ENCODE data around the gene TXNL4B.

Gene TXNL4B

DNA sequence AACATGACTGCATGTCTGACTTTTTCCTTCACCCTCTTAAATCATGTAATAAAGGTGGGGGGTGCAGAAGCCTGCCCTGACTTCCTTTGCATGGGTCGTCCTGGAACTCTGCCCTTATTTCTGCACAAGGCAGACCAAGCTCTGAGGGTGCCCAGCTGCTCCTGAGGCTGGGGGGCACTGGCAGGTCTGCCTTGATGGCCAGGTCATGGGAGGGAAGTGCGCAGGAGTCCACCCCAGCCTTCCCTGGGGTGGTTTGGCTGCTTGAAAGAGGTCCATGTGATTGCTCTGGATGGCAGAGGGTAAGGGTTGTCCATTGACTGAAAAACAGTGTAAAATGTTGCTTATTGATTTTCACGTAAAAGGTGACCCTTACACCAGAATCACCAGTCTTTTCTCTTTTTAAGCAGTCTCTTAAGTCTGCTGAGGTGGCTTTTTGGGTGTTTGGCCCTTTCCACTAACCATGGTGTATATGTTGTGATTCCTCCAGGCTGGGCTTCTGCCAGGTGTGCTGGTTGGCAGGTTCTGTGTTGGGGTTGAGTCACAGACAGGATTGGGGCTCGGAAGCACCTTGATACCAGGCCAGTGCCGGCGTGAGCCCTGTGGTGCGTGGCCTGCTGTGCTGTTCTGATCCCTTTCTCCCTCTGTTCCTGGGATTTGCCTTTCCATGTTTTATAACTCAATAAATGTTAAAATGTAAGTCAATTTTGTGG lies 19.6 kb upstream of the TXNL4B start:
- Histone ChIP-seq H3K27ac (ENCODE audit: low read depth, low read length) (no peak overlapping the region), H3K4me1 (ENCODE audit: control insufficient read depth in 1 of 2, insufficient read depth in 2 of 2, low read length in 2 of 2) (no peaks in the 10 kb centered on the region), H3K4me3 (ENCODE audit: low read depth in 1 of 2, low read length in 2 of 2) (no peak overlapping the region), H3K36me3 (ENCODE audit: control insufficient read depth in 1 of 2, insufficient read depth in 2 of 2, low read length in 2 of 2) (peaks cover 43 to 53% of the 10 kb centered on the region in 2 donors), H3K9ac (ENCODE audit: low read depth in 1 of 2, low read length in 2 of 2) (no peak overlapping the region), H3K9me3 (ENCODE audit: control insufficient read depth in 1 of 2, low read length in 2 of 2) (no peaks in the 10 kb centered on the region), H3K27me3 (ENCODE audit: control insufficient read depth in 1 of 2, insufficient read depth in 2 of 2, low read length in 2 of 2) (no peaks in the 10 kb centered on the region)

DNA sequence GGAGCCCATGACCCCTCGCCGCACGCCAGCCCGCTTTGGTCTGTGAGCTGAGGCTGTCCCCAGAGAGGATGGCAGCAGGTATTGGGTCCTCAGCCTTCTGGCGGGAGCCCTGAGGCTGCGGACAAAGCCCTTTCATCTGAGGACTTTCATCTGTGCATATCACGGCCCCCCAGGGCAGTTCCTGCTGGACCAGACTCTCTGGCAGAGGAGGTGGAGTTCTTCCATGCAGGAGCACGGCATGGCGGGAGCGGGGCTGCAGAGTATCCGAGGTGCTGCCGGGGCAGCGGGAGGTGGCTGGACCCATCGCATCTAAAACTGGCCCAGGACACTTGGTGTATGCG lies 19.0 kb upstream of the TXNL4B start:
- Histone ChIP-seq H3K36me3 (ENCODE audit: control insufficient read depth in 1 of 2, insufficient read depth in 2 of 2, low read length in 2 of 2) (peaks cover 49 to 60% of the 10 kb centered on the region in 2 donors), H3K9me3 (ENCODE audit: control insufficient read depth in 1 of 2, low read length in 2 of 2) (no peaks in the 10 kb centered on the region), H3K27me3 (ENCODE audit: control insufficient read depth in 1 of 2, insufficient read depth in 2 of 2, low read length in 2 of 2) (no peaks in the 10 kb centered on the region), H3K9ac (ENCODE audit: low read depth in 1 of 2, low read length in 2 of 2) (no peak overlapping the region), H3K27ac (ENCODE audit: low read depth, low read length) (no peak overlapping the region), H3K4me1 (ENCODE audit: control insufficient read depth in 1 of 2, insufficient read depth in 2 of 2, low read length in 2 of 2) (no peaks in the 10 kb centered on the region), H3K4me3 (ENCODE audit: low read depth in 1 of 2, low read length in 2 of 2) (no peak overlapping the region)

DNA sequence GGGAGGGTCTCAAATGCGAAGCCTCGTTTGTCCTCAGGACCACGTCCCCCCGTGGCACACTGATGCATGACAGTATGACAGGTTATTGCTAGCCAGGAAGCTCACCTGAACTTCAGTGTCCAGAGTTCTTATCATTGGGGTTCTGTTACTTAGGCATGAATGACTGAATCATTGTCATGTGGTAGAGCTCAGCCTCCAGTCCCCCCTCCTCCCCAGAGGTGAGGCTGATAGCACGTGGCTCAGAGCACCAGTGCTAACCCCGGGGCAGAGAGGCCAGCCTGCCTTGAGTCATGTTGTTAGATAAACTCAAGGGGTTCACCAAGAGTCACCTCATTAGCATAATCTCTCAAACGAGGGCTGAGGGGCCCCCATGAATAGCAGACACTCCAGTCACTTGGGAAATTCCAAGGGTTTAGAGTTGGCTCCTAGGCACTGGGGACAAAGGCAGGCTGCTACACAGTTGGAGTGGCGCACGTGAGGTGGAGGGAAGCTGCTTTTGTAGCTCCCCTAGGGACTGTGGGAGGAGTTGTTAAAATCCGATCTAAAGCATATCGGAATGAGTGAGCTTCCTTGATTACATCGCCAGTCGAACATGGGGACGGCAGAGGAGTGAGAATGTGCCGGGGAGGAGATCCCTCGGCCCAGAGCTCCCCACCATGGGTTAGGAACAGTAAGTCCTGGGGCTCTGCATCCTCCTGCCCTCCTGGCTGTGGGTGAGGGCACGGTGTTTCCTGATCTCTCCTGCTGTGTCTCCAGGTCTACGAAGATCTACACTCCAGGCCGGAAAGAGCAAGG lies 18.4 kb upstream of the TXNL4B start:
- Histone ChIP-seq H3K9me3 (ENCODE audit: control insufficient read depth in 1 of 2, low read length in 2 of 2) (no peaks in the 10 kb centered on the region), H3K36me3 (ENCODE audit: control insufficient read depth in 1 of 2, insufficient read depth in 2 of 2, low read length in 2 of 2) (peaks cover 49 to 65% of the 10 kb centered on the region in 2 donors), H3K4me1 (ENCODE audit: control insufficient read depth in 1 of 2, insufficient read depth in 2 of 2, low read length in 2 of 2) (no peaks in the 10 kb centered on the region), H3K4me3 (ENCODE audit: low read depth in 1 of 2, low read length in 2 of 2) (no peak overlapping the region), H3K9ac (ENCODE audit: low read depth in 1 of 2, low read length in 2 of 2) (no peak overlapping the region), H3K27me3 (ENCODE audit: control insufficient read depth in 1 of 2, insufficient read depth in 2 of 2, low read length in 2 of 2) (no peaks in the 10 kb centered on the region), H3K27ac (ENCODE audit: low read depth, low read length) (no peak overlapping the region)

DNA sequence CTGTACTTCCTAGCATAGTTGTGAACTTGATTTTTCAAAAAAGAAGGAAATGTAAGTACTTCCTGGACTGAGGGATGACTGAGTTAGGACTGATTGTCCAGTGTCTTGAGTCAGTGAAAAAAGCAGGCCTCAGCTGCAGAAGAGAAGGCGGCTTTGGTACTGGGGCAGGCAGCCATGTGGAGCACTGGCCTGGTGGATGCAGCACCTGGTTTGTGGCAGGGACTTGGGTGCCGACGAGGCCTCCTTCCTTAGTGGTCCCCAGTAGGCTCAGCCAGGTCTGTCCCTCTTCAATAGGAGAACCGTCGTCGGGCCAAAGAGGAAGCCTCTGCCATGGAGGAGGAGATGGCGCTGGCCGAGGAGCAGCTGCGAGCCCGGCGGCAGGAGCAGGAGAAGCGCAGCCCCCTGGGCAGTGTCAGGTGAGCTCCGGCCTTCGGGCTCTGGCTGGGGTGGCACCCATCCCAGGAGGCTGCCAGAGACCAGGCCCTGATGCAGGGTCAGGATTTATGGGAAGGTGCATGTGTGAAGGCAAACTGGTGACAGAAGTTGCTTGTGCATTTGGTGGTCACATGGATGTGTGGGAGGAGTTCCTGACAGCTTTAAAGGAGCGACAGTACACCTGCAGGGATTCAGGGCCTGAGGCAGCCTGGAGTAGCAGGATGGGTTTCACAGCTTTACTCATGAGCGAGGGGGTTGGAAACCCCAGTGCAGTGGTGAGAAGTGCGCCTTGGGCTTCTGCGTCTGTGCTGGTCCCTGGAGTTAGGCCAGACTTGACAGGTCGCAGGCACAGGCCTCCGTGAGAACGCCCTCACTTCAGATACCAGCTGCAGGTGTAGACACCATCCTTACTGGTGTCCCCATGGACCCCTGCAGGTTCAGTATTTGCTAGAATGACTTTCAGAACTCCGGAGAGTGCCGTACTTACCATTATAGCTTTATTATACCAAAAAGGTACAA lies 17.5 kb upstream of the TXNL4B start:
- H3K9ac ChIP-seq (ENCODE audit: low read depth in 1 of 2, low read length in 2 of 2): no peak overlapping the region
- H3K27ac ChIP-seq (ENCODE audit: low read depth, low read length): no peak overlapping the region
- H3K27me3 ChIP-seq (ENCODE audit: control insufficient read depth in 1 of 2, insufficient read depth in 2 of 2, low read length in 2 of 2): no peaks in the 10 kb centered on the region
- no peak overlapping the region for H3K4me3 ChIP-seq (ENCODE audit: low read depth in 1 of 2, low read length in 2 of 2)
- H3K36me3 ChIP-seq (ENCODE audit: control insufficient read depth in 1 of 2, insufficient read depth in 2 of 2, low read length in 2 of 2): peaks cover 54 to 74% of the 10 kb centered on the region in 2 donors
- no peaks in the 10 kb centered on the region for H3K4me1 ChIP-seq (ENCODE audit: control insufficient read depth in 1 of 2, insufficient read depth in 2 of 2, low read length in 2 of 2)
- H3K9me3 ChIP-seq (ENCODE audit: control insufficient read depth in 1 of 2, low read length in 2 of 2): no peaks in the 10 kb centered on the region

DNA sequence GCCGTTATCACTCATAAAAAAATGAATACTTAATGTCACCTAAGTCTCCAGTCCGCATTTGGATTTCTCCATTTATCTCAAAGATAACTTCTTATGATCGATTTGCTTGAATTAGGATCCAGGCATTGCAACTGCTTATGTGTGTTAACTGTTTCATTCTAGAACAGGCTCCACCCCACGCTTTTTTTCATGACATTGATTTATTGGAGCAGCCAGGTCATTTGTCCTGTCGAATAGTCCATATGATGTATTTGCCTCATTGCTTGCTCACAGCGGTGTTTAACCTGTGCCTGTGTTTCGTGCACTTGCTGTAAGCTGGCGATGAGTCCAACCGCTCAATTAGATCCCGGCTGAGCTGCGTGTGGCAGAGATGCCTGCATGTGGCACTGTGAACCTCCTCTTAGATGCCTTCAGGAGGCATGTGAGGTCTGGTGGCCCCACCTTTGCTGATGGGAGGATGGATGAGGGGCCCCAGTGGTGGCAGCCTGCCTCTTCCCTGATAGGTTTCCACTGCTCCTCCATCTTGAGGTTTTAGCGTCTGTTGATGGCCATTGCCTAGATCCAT lies 16.6 kb upstream of the TXNL4B start:
- H3K9me3 ChIP-seq (ENCODE audit: control insufficient read depth in 1 of 2, low read length in 2 of 2): no peaks in the 10 kb centered on the region
- no peak overlapping the region for H3K27ac ChIP-seq (ENCODE audit: low read depth, low read length)
- peaks cover 62 to 83% of the 10 kb centered on the region in 2 donors for H3K36me3 ChIP-seq (ENCODE audit: control insufficient read depth in 1 of 2, insufficient read depth in 2 of 2, low read length in 2 of 2)
- H3K4me3 ChIP-seq (ENCODE audit: low read depth in 1 of 2, low read length in 2 of 2): no peak overlapping the region
- H3K4me1 ChIP-seq (ENCODE audit: control insufficient read depth in 1 of 2, insufficient read depth in 2 of 2, low read length in 2 of 2): no peaks in the 10 kb centered on the region
- H3K9ac ChIP-seq (ENCODE audit: low read depth in 1 of 2, low read length in 2 of 2): no peak overlapping the region
- no peaks in the 10 kb centered on the region for H3K27me3 ChIP-seq (ENCODE audit: control insufficient read depth in 1 of 2, insufficient read depth in 2 of 2, low read length in 2 of 2)

DNA sequence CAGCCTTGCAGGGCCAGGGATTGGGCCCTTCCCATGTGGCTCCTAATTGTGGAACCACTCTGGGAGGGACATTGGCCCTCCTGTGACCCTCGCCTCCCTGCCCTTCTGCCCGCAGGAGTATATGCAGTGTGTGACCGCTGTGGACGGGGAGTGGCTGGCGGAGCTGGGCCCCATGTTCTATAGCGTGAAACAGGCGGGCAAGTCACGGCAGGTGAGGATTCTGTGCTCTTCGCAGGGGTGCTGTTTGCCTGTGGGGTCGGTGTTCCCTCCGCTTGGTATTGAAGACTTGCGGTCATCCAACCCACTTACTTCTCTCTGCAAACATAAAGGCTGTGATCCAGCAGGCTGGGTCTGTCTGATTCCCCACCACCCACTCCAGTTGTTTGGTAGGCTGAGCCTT lies 15.9 kb upstream of the TXNL4B start:
- Histone ChIP-seq H3K9ac (ENCODE audit: low read depth in 1 of 2, low read length in 2 of 2) (no peak overlapping the region), H3K4me3 (ENCODE audit: low read depth in 1 of 2, low read length in 2 of 2) (no peak overlapping the region), H3K27ac (ENCODE audit: low read depth, low read length) (no peak overlapping the region), H3K9me3 (ENCODE audit: control insufficient read depth in 1 of 2, low read length in 2 of 2) (no peaks in the 10 kb centered on the region), H3K36me3 (ENCODE audit: control insufficient read depth in 1 of 2, insufficient read depth in 2 of 2, low read length in 2 of 2) (peaks cover 70 to 91% of the 10 kb centered on the region in 2 donors), H3K27me3 (ENCODE audit: control insufficient read depth in 1 of 2, insufficient read depth in 2 of 2, low read length in 2 of 2) (no peaks in the 10 kb centered on the region), H3K4me1 (ENCODE audit: control insufficient read depth in 1 of 2, insufficient read depth in 2 of 2, low read length in 2 of 2) (no peaks in the 10 kb centered on the region)

DNA sequence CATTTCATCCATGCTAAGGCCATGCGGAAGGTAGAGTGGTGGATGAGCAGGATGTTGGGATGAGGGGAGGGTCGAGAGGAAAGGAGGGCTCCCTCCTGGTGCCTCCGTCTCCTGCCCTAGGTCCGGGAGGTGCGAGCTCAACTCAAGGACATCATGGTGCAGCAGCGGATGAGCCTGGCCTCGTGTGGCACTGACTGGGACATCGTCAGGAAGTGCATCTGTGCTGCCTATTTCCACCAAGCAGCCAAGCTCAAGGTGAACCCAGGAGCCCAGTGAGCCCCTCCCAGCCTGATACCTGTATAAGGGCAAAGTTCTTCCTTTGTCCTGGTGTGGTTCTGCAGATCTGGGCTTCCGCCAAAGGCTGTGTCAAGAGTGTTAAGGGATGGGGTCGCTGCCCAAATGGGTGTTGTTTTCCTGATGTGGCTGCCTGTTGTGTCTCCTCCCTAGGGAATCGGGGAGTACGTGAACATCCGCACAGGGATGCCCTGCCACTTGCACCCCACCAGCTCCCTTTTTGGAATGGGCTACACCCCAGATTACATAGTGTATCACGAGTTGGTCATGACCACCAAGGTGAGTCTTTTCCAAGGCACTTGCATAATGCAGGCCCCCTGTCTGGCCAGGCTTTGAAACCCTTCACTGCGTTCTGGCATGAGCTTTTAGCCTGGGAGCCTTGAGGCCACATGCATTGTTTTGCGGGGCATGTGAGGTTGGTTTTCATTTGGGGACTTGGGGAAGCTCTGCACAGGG lies 15.1 kb upstream of the TXNL4B start:
- Histone ChIP-seq H3K27me3 (ENCODE audit: control insufficient read depth in 1 of 2, insufficient read depth in 2 of 2, low read length in 2 of 2) (no peaks in the 10 kb centered on the region), H3K4me1 (ENCODE audit: control insufficient read depth in 1 of 2, insufficient read depth in 2 of 2, low read length in 2 of 2) (no peaks in the 10 kb centered on the region), H3K9ac (ENCODE audit: low read depth in 1 of 2, low read length in 2 of 2) (no peak overlapping the region), H3K36me3 (ENCODE audit: control insufficient read depth in 1 of 2, insufficient read depth in 2 of 2, low read length in 2 of 2) (peaks cover 77 to 99% of the 10 kb centered on the region in 2 donors), H3K4me3 (ENCODE audit: low read depth in 1 of 2, low read length in 2 of 2) (no peak overlapping the region), H3K27ac (ENCODE audit: low read depth, low read length) (no peak overlapping the region), H3K9me3 (ENCODE audit: control insufficient read depth in 1 of 2, low read length in 2 of 2) (no peaks in the 10 kb centered on the region)

DNA sequence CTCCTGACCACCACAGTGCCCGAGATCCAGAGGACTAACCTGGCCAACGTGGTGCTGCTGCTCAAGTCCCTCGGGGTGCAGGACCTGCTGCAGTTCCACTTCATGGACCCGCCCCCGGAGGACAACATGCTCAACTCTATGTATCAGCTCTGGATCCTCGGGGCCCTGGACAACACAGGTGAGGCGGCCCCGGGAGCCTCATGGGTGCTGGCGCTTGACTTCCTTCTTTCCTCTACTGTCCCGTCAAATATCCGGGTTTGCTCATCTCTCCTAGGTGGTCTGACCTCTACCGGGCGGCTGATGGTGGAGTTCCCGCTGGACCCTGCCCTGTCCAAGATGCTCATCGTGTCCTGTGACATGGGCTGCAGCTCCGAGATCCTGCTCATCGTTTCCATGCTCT lies 14.0 kb upstream of the TXNL4B start:
- Histone ChIP-seq H3K36me3 (ENCODE audit: control insufficient read depth in 1 of 2, insufficient read depth in 2 of 2, low read length in 2 of 2) (peaks cover 84 to 100% of the 10 kb centered on the region in 2 donors), H3K4me3 (ENCODE audit: low read depth in 1 of 2, low read length in 2 of 2) (no peak overlapping the region), H3K9ac (ENCODE audit: low read depth in 1 of 2, low read length in 2 of 2) (no peak overlapping the region), H3K4me1 (ENCODE audit: control insufficient read depth in 1 of 2, insufficient read depth in 2 of 2, low read length in 2 of 2) (no peaks in the 10 kb centered on the region), H3K9me3 (ENCODE audit: control insufficient read depth in 1 of 2, low read length in 2 of 2) (no peaks in the 10 kb centered on the region), H3K27ac (ENCODE audit: low read depth, low read length) (no peak overlapping the region), H3K27me3 (ENCODE audit: control insufficient read depth in 1 of 2, insufficient read depth in 2 of 2, low read length in 2 of 2) (no peaks in the 10 kb centered on the region)

DNA sequence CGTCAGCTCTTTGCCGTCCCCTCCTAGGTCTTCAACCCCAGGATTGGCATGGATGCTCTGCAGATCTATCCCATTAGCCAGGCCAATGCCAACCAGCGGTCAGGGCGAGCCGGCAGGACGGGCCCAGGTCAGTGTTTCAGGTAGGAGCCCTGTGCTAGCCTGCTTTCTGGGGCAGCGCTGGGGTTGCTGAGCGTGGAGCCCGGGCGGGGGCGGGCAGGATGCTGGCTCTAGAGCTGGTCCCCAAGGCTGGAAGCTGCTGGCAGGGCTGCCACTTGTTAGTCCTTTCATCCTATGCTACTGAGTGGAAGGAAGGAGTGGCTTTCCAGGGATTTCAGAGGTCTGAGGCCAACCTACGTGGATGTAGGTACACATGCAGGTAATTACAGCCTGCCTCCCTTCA lies 12.6 kb upstream of the TXNL4B start:
- no peak overlapping the region for H3K27ac ChIP-seq (ENCODE audit: low read depth, low read length)

More for the DNA sequence above, 12.6 kb upstream of the TXNL4B start:
- Histone ChIP-seq H3K27me3 (ENCODE audit: control insufficient read depth in 1 of 2, insufficient read depth in 2 of 2, low read length in 2 of 2) (no peaks in the 10 kb centered on the region), H3K9ac (ENCODE audit: low read depth in 1 of 2, low read length in 2 of 2) (no peak overlapping the region), H3K4me3 (ENCODE audit: low read depth in 1 of 2, low read length in 2 of 2) (no peak overlapping the region), H3K4me1 (ENCODE audit: control insufficient read depth in 1 of 2, insufficient read depth in 2 of 2, low read length in 2 of 2) (no peaks in the 10 kb centered on the region), H3K9me3 (ENCODE audit: control insufficient read depth in 1 of 2, low read length in 2 of 2) (no peaks in the 10 kb centered on the region), H3K36me3 (ENCODE audit: control insufficient read depth in 1 of 2, insufficient read depth in 2 of 2, low read length in 2 of 2) (peaks cover 82 to 100% of the 10 kb centered on the region in 2 donors)
